Measurements from ENCODE around the gene DLG1. TPM values are rescaled to one million over a fixed set of nuclear protein-coding genes. Genes with fewer than 3 reads are reported as not detected.

The DLG1 gene
- total RNA-seq, 1 donor from 2014 or later: 44.6 TPM

DNA sequence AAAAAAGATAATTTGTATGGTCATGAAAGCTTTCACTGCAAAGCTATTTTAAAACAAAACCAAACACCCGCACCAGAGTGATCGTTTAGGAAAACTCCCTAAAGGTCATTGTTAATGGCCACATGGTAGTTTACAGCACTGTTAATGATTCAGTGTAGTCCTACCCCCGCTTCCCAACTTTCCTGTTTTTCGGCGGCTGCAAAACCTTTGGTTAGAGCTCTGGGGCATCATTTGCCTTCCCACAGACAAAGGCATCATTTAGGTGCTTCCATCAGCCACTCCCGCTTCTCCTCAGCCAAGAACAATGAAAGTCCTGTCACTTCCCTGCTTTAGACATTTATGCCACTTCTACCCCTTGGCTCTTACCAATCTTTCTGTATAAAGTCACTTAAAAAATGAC, 279.4 kb downstream of the DLG1 start:
- intact Hi-C loops (cut with micrococcal nuclease): no loop called here
- DNase-seq: no peak
- ATAC-seq: no peak

DNA sequence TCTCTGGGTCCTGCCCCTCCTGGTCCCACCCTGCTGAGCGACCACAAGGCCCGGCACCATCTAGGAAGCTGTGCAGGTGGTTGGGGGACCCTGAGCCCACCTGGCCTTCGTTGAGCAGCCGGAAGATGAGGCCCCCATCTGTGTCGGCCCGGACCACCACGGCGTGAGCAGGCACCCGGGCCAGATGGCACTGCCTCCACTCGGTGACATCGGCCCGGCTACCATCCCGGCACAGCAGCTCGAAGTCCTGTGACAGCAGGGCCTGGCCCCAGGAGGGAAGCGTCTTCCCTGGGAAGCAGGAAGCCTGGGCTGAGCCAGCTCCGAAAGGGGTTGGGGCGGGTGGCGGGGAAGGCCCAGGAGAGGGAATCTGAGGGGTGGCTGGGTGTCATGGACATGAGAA, 281.4 kb downstream of the DLG1 start:
- DNase-seq (no peak), ATAC-seq (no peak)
- intact Hi-C loops (cut with micrococcal nuclease): no loop called here

DNA sequence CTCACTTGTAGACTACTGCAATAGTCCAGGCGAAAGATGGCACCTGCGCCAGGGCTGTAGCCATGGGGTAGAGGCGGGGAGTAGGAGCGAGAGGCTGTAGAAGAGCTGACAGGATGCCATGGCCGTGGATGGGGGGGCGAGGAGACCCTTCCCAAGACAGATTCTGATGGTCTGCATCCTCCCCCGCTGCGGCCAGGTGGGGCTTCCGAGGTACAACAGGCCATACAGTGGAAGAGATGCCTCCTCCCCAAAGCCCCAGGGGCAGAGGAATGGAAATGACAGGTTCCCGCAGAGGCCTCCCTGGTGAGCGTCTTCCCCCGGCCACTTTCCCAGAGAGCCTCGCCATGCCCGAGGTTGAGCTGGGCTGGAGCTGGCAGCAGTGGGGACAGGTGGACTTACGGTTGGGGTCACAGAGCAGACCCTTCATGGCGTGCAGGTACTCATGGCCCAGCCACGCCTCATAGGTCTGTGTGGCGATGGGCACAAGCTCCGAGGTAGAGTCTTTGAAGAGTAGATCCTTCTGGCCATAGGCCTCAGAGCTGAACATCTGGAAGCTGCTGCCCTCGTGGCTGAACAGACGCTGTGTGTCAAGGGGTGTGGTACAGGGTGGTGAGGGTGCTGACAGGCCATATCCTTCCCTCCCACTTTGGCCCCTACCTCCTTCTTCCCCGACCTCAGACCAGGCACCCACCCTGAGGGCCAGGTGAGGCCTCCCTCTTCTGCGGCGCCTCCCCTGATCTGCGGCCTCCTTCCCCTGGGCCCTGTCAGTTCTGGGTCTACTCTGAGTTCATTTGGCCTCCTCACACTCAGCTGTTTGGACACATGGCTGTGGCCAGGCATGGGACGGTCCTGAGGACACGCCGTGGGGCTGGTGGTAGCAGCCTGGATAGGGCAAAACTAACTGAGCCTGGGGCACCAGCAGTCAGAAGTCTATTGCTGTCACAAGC, 282.3 kb downstream of the DLG1 start:
- DNase-seq (no peak), ATAC-seq (no peak)
- intact Hi-C loops (cut with micrococcal nuclease): no loop called here

DNA sequence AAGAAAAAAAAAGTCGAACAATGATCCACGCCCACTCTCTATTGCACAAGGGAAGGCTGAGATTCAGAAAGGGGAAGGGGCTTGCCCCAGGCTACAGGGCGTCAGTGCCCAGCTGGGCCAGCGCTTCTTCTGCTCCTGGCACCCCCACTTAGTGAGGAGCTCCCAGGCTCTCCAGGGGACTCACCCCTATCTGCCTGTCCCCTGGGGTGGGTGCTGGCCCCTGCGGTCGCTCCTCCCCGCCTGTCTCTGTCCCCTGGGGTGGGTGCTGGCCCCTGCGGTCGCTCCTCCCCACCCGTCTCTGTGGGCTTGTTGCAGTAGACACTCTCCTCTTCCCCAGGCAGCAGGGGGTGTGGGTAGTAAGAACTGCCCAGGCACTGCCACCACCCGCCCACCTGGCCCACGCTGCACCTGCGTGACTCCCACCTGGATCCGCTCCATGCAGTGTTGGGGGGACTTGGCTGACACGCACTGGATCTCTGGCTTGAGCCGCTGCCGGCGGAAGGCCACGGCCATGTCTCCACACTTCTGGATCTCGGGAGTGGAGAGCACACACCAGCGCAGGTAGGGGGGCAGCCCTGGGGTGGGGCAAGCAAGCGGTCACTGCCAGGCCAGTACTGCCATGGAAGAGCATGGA, 283.4 kb downstream of the DLG1 start:
- ATAC-seq (no peak), DNase-seq (no peak)
- intact Hi-C loops (cut with micrococcal nuclease): no loop called here

DNA sequence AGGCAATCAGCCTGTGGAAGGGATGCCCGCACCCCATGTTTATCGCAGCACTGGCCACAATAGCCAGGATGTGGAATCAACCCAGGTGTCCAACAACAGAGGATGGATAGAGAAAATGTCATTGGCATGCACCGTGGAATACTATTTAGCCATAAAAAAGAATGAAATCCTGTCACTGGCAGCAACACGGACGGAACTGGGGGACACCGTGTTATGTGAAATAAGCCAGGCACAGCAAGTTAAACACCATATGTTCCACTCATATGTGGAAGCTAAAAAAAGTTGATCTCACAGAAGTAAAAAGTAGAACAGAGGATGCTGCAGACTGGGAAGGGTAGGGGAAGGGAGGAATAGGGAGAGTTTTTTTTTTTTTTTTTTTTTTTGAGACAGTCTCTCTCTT, 284.4 kb downstream of the DLG1 start:
- no peak for DNase-seq
- no peak for ATAC-seq
- intact Hi-C loops (cut with micrococcal nuclease): no loop called here

DNA sequence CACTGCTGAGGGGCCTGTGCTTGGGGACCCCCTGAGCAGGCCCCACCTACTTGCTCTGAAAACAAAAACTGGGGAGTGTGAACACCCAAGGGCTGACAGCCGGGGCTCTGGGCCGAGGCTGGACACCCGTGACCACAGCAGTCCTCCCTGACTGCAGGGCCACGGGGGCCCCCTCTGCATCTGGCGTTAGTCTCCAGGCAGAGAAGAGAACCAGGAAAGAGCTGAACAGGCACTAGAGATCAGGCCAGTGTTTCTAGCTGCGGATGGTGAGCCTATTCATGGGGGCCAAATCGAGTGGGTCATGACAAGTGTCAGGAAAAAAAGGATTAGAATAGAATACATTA, 285.9 kb downstream of the DLG1 start:
- ATAC-seq: no peak
- intact Hi-C loops (cut with micrococcal nuclease): no loop called here
- no peak for DNase-seq

DNA sequence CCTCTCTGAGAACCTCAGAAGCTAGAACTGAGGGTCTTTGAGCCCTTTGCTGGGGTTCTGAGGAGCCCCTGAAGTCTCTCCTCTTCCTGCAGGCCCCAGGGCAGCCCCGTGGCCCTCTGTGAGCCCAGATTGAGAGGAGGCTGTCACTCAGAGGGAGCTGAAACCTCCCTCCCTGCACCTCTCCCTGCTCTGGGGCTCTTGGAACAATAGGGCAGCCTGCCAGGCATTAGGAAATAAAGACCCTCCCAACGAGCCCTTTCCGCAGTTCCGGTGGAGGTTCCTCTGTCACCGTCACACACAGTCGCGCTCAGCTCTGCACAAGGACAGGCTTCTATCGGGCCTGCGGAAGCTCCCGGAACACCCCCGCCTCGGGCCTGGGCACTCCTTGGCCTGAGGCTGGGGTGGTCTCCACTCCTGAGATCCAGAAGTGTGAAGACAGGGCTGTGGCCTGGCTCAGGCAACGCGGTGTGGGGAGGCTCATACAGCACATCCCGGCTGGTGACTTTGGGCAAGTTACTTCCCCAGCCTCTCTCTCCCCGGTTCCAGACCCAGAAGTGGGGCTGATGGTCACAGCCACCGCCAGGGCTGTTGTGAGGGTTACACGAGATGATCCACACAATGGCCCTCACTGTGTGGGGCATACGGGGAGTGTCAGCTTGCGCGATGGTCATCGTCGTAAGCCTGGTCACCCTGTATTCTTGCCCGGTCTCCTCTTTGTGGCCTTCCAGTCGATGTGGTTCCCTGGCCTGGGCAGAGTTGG, 286.5 kb downstream of the DLG1 start:
- ATAC-seq (no peak), DNase-seq (no peak)
- intact Hi-C loops (cut with micrococcal nuclease): no loop called here

DNA sequence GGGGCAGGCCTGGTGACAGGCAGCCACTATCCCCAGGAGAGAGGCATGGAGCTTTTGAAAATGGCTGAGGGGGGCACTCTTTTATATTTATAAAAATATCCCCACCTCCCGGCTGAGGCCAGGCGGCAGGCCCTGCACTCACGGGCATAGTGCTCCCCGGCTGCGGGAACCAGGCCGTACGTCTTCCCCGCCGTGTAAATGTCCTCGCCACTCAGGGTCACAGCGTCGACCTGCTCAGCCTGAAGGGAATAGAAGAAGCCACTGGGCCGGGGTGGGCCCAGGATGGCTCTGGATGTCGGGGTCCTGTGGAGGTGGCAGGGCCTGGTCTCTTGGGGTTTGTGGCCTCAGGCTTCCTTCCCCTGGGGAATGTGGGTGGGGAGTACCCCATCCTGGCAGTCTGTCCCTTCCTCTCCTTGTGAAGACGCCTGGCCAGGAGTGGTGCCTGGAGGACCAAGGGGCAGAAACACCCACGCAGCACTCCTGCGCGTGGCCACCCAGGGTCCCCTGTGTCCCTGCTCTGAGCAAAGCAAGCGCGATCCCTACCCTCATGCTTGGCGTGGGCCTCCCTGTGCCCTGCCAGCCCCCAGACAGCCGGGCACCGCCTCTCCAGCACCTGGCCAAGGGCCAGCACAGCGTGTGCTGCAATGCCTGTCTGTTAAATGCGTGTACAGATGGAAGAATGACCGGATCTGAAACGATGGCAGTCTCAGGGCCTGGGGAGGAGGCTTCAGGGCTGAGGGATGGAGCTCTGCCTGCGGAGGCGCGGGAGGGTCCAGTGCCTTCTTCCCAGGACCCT, 287.7 kb downstream of the DLG1 start:
- ATAC-seq (peak; percentile 73), DNase-seq (peak; percentile 59)
- intact Hi-C loops (cut with micrococcal nuclease): no loop called here

DNA sequence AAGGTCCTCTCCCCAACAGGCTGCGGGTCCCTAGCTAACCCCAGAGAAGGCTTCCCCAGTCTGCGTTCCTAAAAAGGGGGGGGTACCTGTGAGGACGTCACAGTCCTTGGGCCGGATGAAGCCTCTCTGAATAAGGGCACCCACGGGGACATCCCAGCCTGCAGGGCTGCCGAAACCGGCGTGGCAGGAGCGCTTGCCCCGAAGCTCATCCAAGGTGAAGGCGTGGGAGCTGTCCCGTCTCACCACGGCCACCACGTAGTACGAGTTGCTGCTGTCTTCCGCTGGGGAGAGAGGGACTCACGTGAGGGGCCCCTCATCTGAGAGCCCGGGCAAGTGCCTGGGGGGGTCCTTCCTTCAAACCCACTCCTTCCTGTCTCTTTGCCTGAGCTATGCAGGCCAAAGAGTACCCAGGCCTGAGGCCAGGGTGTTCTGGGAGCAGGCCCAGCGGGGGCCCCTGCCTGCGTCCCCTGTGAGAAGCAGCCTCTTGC, 288.8 kb downstream of the DLG1 start:
- ATAC-seq (no peak), DNase-seq (no peak)
- intact Hi-C loops (cut with micrococcal nuclease): no loop called here

DNA sequence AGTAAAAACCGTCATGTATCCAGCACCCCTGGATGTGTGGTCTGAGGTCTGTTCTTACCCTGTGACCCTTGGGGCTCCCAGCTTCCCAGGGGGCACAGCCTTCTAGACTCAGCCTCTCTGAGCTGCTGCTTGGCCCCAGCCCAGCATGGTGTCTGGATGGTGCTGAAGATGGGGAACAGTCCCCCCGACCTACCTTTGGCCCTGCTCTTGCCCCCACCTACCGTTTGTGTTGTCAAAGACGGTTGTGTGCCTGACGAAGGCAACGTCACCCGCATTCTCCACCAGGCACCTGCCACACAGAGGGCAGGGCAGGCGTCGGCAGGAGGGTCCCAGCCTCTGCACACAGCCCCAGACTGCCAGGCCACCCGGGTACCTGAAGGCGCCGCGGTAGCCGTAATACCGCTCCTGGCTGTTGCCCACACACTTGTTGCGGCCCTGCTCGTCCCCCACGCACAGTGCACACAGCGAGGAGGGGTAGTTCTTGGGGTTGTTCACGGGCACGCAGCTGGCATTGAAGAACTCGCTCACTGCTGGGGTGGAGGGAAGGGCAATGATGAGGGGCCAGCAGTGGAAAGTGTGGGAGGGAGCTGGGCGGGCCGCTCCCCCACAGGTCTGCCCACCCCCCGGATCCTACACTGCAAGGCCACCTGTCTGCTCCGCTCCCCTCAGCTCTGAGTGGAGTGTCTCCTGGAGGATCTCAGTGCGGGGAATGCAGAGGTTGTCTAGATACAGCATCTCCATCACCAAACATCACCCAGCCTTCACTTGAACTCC, 289.8 kb downstream of the DLG1 start:
- ATAC-seq (no peak), DNase-seq (no peak)
- intact Hi-C loops (cut with micrococcal nuclease): no loop called here

DNA sequence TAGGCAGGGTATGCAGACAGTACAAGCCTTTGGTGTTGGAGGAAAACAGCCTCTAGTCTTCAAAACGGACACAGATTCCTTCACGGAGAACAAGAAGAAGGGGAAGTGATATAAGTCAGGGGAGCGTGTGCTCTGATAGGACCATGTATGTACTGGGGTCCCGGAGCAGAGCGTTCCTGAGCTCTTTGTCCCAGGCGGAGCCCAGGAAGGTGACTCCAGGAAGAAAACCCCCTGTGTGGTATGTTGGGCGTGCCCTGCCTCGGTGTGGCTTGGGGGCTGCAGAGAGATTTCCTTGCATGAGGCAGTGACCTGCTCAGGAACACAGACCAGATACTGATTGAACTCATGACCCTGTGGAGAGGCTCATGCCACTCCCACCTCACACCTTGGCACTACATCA, 290.5 kb downstream of the DLG1 start:
- intact Hi-C loops (cut with micrococcal nuclease): no loop called here
- ATAC-seq (no peak), DNase-seq (no peak)

DNA sequence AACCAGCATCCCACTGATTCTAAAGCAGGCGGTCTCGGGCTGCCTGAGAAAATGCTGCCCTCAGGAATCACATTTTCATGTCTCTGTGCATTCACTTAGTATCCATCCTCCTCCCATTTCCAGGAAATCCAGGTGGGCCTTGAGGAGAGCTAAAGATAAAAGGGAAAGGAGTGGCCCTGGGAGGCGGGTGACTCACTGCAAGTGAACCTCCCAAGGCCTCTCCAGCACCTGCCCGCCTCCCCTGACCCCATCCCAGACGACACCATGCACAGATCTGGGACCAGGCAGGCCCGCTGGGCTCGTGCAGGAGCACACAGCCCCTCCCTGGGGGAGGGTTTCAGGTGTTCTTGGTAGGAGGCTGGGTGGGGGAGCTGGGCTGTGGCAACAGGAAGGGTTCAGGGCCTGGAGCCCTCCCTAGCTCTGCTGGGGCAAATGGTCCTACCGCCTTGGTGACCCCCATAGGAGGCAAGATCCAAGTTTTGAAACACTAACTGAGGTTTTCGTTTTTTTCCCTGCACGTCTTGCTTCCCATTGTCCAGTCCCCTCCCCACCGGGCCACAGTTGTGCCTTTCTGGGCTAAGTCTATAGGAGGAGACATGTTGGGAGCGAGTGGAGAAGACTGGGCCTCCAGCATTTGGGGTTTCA, 291.0 kb downstream of the DLG1 start:
- no peak for ATAC-seq
- intact Hi-C loops (cut with micrococcal nuclease): no loop called here
- DNase-seq: no peak

DNA sequence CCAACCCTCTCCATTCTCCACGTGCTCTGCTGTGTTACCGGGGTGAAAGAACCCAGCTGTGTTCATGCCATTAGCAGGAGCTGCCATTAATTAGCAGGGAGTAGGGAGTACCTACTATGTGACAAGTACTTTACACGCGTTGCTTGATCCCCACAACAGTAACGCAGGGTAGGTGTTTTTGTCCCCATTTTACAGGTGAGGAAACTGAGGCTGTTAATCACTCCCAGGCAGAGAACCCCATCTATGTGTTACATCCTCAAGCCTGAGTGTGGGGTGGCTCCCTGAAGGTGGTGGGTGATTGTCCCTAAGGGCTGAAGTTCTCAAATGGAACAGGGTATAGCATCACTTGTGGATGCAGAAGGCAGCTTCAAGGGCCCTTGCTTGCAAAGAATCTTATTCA, 291.6 kb downstream of the DLG1 start:
- ATAC-seq: no peak
- DNase-seq: no peak
- intact Hi-C loops (cut with micrococcal nuclease): no loop called here

DNA sequence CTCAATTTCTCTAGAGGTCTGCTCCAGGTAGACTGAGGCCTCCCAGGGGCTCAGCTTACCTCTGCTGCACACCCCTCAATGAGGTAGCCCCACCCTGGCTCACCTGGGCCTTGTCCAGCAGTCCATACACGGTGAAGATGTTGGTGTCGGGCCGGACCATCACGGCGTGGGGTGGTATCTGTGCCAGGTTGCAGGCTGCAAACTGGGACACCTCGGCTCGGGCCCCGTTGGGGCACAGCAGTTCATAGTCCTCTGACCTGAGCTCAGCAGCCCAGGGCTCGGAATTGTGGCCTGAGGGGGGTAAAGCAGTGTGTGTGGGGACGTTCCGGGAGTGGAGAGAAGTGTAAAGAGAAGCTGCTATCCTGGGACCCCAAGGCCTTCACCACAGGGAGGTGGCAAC, 292.0 kb downstream of the DLG1 start:
- ATAC-seq (no peak), DNase-seq (no peak)
- intact Hi-C loops (cut with micrococcal nuclease): no loop called here

DNA sequence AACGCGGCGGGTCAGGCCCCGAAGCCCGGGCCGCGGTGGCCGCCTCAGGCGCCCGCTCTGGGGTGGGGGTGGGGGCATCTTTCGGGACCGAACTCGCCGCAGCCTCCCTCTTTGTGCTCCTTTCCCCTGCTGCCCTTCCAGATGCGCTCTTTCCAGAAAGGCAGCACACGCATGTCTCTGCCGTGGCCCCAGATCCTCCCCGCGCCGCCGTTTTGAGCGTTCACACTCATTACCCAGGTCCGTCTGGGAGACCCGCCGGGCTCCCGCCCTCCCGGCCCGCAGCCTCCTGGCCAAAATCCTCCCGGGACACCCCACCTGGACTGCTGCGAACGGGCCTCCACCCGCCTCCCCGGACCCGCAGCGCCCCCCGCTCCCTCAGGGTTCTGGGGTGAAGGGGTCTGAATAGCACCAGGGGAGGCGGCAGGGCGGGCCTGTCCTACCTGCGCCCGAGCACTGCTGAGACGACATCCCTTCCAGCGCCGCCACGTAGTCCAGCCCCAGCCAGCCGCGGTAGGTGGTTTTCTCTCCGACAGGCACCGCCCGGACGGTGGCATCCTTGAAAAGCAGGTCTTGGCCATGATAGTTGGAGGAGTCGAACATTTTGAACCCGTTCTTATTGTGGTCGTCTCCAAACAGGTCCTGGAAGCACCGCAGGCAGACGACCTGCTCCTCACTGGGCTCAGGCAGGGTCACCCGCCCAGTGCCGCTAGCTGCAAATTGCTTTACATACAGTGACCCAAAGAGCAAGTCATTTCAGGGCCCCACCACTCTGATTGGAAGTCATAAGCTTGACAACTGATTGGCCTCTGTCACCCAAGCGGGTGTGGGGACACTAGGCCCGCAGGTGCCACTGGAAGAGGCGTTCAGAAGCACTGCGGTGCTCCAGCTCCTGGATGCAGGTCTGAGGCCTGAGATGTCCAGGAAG, 294.7 kb downstream of the DLG1 start:
- DNase-seq (no peak), ATAC-seq (no peak)
- intact Hi-C loops (cut with micrococcal nuclease): no loop called here

DNA sequence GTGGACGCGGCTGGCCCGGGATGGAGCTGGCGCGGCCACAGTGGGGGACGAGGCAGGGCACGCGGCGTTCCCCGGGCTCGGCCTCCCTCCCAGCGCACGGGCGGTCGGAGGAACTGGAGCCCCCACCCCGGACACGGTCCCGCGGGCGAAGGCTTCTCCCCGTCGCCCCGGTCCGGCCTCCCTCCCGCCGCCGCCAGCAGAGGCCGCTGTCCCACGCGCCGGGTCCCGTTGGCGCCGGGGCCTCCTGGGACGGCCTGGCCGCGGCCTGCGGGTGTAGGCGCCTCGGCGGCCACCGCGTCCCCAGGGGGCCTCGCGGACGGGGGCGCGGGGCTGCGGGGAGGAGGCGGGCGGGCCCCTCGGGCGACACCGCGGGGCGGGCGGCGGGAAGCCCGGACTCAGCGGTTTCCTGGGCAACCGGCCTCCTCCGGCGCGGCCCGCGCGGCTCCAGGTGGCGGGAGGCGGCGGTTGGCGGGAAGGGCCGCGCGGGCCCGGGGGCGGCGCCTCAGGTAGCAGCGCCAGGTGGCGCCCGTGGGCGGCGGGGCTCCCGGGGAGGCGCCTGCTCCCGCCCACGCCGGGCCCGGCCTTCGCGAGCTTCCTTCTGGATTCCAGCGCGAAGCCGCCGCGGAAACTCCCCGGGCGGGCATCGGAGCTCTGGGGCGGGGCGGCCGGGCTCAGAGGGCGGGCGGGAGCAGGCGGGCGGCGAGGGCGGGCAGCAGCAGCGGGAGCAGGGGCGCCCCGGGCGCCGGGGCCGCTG, 295.5 kb downstream of the DLG1 start:
- DNase-seq (peak; percentile 87), ATAC-seq (peak; percentile 92)
- intact Hi-C loops (cut with micrococcal nuclease): no loop called here

Data from left ventricle myocardium superior (tissue), 1 donor.